HG03175 (cell line): ENCODE data around the gene SARDH.

Source experiments
- ATAC-seq: cut with Tn5 transposase; IDR thresholded peaks from one replicate; pipeline ENCODE4 v1.9.1; 2021; ENCODE audit warnings: mild to moderate bottlenecking, moderate library complexity; ENCODE audit not compliant: unreplicated experiment

The SARDH gene

DNA sequence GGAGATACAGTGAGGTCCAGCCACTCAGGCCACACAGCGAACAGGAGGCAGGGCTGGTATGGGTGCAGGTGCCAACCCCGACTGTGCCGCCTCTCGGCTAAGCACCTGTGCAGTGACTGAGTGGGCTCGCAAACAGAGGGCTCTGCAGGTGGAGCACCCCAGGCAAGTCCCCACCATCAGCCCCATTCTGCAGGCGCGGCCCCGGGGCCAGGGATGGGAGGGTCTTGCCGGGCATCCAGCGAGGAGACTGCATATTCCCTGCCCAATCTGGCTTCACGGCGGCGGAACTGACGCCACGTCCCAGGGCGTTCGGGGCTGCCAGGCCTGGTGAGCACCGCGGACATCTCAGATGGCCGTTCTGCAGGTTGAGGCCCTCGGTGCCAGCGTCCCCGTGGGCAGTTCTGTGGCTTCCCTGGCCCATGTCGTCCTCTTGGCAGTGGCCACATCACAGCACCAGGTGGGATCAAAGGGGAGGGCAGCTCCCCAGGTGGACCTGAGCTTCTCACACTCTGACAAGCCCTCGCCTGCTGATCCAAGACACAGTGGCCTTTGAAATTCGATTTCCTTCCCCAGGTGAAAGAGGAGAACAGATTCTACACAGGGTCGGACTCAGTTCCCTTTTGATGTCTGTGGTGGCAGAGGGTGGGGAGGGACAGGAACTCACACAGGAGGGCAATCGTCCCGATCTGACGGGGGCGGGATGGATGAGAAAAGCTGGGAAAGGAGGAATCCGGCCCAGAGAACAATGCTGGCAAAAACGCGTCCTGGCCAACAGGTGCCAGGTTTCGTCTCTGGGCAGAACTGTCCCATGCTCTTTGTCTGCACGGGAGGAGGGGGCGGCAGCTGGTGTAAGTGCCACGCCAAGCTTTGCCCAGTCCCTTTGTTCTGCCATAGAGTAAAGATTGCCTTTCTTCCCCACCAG is 83.2 kb downstream of the SARDH start:
- no peak for ATAC-seq

GRCh38 chr9:133653638-133654037 is 84.5 kb downstream of the SARDH start:
- no peak for ATAC-seq

DNA sequence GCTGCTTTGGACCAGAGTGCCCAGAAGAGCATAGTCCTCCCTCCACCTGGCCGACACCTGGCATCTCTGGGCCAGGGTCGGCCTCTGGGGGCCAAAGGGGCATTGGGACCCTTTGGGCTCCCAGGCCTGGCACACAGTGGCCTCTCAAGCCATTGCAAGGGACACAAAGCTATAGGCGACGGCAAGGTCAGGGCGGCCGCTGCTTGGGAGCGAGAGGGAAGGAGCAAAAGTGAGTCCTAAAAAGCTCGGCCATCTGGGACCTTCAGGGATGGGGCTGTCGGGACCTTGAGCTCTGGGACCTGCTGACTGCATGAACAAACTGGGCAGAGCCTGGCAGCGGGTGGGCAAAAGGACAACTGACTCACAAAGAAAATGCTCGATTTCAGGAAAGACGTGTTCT is 88.1 kb downstream of the SARDH start:
- no peak for ATAC-seq

- no peak for ATAC-seq
Observed at GRCh38 chr9:133649194-133649593, 89.0 kb downstream of the SARDH start.

- no peak for ATAC-seq
Observed at GRCh38 chr9:133647765-133648469, 90.2 kb downstream of the SARDH start.

DNA sequence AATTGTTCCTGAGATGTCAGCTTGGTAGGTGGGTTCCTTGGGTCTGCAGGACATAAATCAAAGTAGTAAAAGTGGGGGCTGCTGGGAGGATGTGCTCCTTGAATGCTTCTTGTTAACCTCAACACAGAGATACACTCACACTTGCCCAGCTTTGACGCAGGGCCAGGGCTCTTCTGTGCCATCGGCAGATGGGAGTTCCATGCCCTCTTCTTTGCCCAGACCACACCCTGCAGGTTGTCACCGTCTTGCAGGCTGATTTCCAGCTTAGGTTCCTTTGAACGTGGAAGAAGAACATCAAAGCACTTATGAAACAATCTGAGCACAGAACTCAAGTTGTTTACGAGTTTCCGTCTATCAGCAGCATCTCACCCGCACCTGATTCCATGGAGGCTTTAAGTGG is 91.0 kb downstream of the SARDH start:
- ATAC-seq: no peak

DNA sequence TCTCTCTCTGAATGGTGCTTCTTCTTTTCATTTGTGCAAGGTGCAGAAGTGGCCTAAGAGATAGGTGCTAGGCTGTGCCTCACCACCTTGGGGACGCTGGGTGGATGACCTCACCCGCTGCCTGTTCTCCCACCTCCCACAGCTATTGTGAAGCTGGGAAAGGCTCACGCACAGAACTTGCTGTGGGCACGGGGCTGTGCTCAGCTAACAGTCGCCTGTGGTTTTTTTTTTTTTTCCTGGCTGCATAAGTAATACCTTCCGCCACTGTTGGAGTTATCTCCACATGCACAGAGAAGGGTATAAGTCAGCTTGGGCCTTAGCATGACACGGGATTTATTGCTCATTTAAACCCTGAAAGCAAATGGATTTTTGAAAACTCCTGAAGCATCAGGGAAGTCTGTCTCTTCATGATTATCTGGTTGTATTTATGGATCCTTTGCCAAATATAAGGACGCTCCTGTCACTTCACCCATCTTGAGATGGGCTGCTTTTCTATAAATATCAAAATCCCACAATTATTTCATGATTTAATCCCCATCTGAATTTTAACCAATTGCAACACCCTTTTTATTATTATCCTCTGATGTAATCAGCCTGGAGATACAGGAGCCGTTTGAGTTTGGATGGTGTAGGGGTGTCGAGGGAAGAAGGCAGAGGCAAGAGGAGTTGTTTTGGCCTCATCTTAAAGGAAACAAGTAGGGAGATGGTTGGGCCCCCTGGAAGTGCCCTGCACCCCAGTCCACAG is 93.0 kb downstream of the SARDH start:
- ATAC-seq: no peak

DNA sequence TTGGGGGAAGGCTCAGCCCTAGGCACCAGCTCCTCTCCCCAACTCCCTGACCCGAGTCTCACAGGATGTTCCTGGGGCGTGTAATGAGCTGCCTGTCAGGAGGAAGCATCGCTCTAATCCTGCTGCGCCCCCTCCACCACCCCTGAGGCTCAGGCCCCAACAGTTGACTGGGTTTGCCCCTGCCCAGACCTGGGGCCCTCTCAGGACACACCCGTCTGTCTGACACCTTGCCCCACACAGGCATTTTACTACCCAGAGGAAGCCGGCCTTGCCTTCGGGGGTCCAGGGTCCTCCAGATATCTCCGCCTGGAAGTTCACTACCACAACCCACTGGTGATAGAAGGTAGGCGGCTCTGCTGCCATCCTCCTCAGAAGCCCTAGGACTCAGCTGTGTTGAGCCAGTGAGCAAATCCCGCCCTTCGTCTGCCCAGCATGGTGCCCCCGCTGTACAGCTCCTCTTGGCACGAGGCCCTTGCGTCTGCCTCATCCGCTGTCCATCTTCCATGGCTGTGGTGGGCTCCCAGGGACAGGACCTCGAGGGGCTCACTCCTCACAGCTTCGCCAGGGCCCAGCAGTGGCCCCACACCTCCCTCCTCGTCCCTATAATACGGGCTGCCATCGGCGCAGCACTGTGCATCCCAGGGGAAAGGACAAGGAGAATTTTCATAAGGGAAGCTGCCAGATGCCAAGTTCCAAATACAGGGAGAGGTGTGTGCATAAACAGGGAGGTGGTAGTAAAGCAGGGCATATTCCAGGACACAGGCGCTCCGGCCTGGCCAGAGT is 94.0 kb downstream of the SARDH start:
- no peak for ATAC-seq

GRCh38 chr9:133643362-133643755 is 94.8 kb downstream of the SARDH start:
- ATAC-seq: no peak

- no peak for ATAC-seq
Observed at GRCh38 chr9:133642708-133643361, 95.3 kb downstream of the SARDH start.

DNA sequence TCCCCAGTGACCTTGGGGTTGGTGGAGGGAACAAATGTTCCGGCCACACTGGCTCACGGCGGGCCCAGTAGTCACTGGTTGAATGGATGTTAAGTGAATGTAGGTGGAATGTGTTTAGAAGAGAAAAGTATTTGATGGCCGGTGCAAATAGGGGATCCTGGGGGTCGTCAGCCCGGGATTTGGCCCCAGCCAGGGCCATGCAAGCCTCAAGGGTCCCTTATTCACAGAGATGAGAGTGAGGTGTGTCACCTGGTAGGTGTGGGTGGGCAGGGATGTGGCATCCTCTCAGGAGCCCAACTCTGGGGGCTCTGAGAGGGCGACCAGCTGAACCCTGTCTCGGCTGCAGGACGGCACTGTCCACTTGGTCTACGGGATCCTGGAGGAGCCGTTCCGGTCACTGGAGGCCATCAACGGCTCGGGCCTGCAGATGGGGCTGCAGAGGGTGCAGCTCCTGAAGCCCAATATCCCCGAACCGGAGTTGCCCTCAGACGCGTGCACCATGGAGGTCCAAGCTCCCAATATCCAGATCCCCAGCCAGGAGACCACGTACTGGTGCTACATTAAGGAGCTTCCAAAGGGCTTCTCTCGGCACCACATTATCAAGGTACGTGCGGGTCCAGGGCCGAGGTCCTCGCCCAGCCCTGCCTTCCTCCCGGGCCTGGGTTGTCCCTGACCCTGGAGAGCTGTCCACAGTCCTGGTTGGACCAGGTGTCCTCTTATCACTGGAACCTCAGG is 96.1 kb downstream of the SARDH start:
- ATAC-seq: no peak

DNA sequence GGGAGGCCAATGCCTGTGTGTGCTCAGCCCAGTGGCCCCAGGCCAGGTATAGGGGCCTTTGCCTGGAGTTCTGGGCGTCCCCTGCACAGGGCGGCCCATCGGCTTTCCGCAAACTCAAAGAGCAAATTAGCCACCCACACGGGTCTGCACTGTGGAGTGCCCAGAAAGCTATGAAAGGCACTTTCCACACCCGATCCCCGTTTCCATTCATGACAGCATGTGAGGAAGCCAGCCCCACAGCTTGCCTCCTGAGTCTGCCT is 96.8 kb downstream of the SARDH start:
- ATAC-seq: no peak

DNA sequence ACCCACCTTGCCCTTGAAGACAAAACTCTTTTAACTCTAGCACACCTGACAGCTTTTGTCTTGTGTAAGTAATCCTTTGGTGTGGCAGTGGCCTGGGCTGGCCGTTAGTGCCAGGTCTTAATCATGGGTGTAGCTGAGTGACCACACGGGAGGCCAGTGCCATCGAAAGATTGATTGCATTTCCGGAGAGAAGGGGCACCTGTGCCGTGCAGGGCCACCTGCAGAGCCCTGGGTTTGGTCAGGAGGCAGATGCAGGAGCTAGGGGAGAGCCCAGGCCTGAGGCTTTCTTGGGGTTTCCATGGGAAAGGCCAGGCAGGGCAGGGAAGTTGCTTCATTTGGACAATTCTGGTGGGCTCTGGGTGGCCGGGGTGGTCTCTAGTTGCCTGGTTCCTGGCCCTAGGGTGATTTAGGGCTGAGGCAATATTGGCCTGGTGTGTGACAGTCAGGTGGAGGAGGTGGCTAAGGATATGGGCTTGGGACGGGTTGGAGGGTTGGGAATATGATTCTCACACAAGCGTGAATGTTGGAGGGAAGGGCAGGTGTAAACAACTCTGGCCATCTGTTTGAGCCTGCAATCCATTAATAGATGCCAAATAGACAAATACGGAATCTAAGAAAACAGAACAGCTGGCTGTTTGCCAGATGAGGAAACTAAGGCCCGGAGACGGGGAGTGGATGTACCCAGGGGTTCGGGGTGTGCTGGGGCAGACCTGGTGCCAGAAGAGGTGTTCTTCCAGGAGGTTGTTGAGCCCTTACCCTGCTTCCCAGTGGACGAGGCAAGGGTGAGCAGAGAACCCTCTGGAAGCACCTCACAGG is 97.4 kb downstream of the SARDH start:
- ATAC-seq: no peak

GRCh38 chr9:133640160-133640559 is 98.0 kb downstream of the SARDH start:
- no peak for ATAC-seq

- no peak for ATAC-seq
Observed at GRCh38 chr9:133639613-133640012, 98.5 kb downstream of the SARDH start.

- no peak for ATAC-seq
Observed at GRCh38 chr9:133638711-133639110, 99.4 kb downstream of the SARDH start.

DNA sequence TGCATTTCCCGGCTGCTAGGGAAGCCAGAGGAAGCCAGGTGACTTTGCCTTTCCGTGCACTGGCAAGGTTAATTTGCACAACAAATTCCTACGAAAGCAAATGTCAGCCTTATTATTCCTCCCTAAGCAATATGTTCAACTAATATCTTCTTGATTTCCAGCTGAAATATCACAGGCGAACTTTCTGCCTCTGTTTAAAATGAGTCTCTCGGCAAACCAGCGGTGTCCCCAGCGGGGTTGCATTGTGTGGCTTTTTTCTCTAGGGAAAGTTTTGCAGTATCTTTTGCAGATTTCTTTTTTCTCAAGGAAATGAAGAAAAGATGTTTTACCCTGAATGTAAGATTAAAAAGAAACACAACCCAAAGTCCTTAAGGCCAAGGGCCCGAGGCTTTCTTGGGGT is 100.1 kb downstream of the SARDH start:
- no peak for ATAC-seq

GRCh38 chr9:133637451-133638055 is 100.6 kb downstream of the SARDH start:
- no peak for ATAC-seq

- no peak for ATAC-seq
Observed at GRCh38 chr9:133636902-133637301, 101.2 kb downstream of the SARDH start.
